ENCODE measurements around the gene OSBPL6.
"Not testable (repeated sequence)": the region's sequence is repeated elsewhere in the genome, so short reads cannot be mapped to it uniquely, and the experiment has no call there.

OSBPL6 gene

GRCh38 chr2:178404368-178404767, 210.1 kb downstream of the OSBPL6 start:
- Histone ChIP-seq H3K27me3 (ENCODE audit: control insufficient read depth in 2 of 2, insufficient read depth in 2 of 2, low read length in 2 of 2) (no peaks in the 10 kb centered on the region), H3K4me1 (ENCODE audit: control insufficient read depth in 2 of 2, insufficient read depth in 2 of 2, low read length in 2 of 2) (no peaks in the 10 kb centered on the region), H3K9me3 (ENCODE audit: control insufficient read depth in 2 of 2, low read length in 2 of 2) (no peaks in the 10 kb centered on the region), H3K9ac (ENCODE audit: low read depth in 1 of 2, low read length in 2 of 2) (no peak overlapping the region), H3K27ac (ENCODE audit: low read depth in 2 of 2, low read length in 2 of 2) (no peak overlapping the region), H3K4me3 (ENCODE audit: low read length in 2 of 2) (no peak overlapping the region), H3K36me3 (ENCODE audit: control insufficient read depth in 2 of 2, insufficient read depth in 2 of 2, low read length in 2 of 2) (no peaks in the 10 kb centered on the region)

- Histone ChIP-seq H3K27ac (ENCODE audit: low read depth in 2 of 2, low read length in 2 of 2) (no peak overlapping the region), H3K9ac (ENCODE audit: low read depth in 1 of 2, low read length in 2 of 2) (no peak overlapping the region), H3K36me3 (ENCODE audit: control insufficient read depth in 2 of 2, insufficient read depth in 2 of 2, low read length in 2 of 2) (no peaks in the 10 kb centered on the region), H3K27me3 (ENCODE audit: control insufficient read depth in 2 of 2, insufficient read depth in 2 of 2, low read length in 2 of 2) (no peaks in the 10 kb centered on the region), H3K4me1 (ENCODE audit: control insufficient read depth in 2 of 2, insufficient read depth in 2 of 2, low read length in 2 of 2) (peaks cover 0 to 3% of the 10 kb centered on the region in 2 donors), H3K4me3 (ENCODE audit: low read length in 2 of 2) (no peak overlapping the region), H3K9me3 (ENCODE audit: control insufficient read depth in 2 of 2, low read length in 2 of 2) (no peaks in the 10 kb centered on the region)
Observed at GRCh38 chr2:178409261-178409660, 214.9 kb downstream of the OSBPL6 start.

GRCh38 chr2:178412047-178412446, 217.7 kb downstream of the OSBPL6 start:
- H3K27ac ChIP-seq (ENCODE audit: low read depth in 2 of 2, low read length in 2 of 2), result no peak overlapping the region
- no peak overlapping the region for H3K4me3 ChIP-seq (ENCODE audit: low read length in 2 of 2)
- no peaks in the 10 kb centered on the region for H3K27me3 ChIP-seq (ENCODE audit: control insufficient read depth in 2 of 2, insufficient read depth in 2 of 2, low read length in 2 of 2)
- H3K4me1 ChIP-seq (ENCODE audit: control insufficient read depth in 2 of 2, insufficient read depth in 2 of 2, low read length in 2 of 2), result peaks cover 0 to 7% of the 10 kb centered on the region in 2 donors
- no peaks in the 10 kb centered on the region for H3K36me3 ChIP-seq (ENCODE audit: control insufficient read depth in 2 of 2, insufficient read depth in 2 of 2, low read length in 2 of 2)
- H3K9ac ChIP-seq (ENCODE audit: low read depth in 1 of 2, low read length in 2 of 2), result no peak overlapping the region
- H3K9me3 ChIP-seq (ENCODE audit: control insufficient read depth in 2 of 2, low read length in 2 of 2), result no peaks in the 10 kb centered on the region

- not testable (repeated sequence) for H3K9me3 ChIP-seq (ENCODE audit: control insufficient read depth in 2 of 2, low read length in 2 of 2); H3K36me3 ChIP-seq (ENCODE audit: control insufficient read depth in 2 of 2, insufficient read depth in 2 of 2, low read length in 2 of 2); H3K4me3 ChIP-seq (ENCODE audit: low read length in 2 of 2); H3K27ac ChIP-seq (ENCODE audit: low read depth in 2 of 2, low read length in 2 of 2); H3K4me1 ChIP-seq (ENCODE audit: control insufficient read depth in 2 of 2, insufficient read depth in 2 of 2, low read length in 2 of 2); H3K9ac ChIP-seq (ENCODE audit: low read depth in 1 of 2, low read length in 2 of 2); H3K27me3 ChIP-seq (ENCODE audit: control insufficient read depth in 2 of 2, insufficient read depth in 2 of 2, low read length in 2 of 2)
Observed at GRCh38 chr2:178412453-178412852, 218.1 kb downstream of the OSBPL6 start.

GRCh38 chr2:178413472-178414265, 219.4 kb downstream of the OSBPL6 start:
- Histone ChIP-seq H3K4me1 (ENCODE audit: control insufficient read depth in 2 of 2, insufficient read depth in 2 of 2, low read length in 2 of 2) (peaks cover 0 to 7% of the 10 kb centered on the region in 2 donors), H3K4me3 (ENCODE audit: low read length in 2 of 2) (peak overlapping the region; percentile 62 to 79), H3K36me3 (ENCODE audit: control insufficient read depth in 2 of 2, insufficient read depth in 2 of 2, low read length in 2 of 2) (no peaks in the 10 kb centered on the region), H3K9ac (ENCODE audit: low read depth in 1 of 2, low read length in 2 of 2) (peak overlapping the region; percentile 65 to 72), H3K9me3 (ENCODE audit: control insufficient read depth in 2 of 2, low read length in 2 of 2) (no peaks in the 10 kb centered on the region), H3K27me3 (ENCODE audit: control insufficient read depth in 2 of 2, insufficient read depth in 2 of 2, low read length in 2 of 2) (no peaks in the 10 kb centered on the region), H3K27ac (ENCODE audit: low read depth in 2 of 2, low read length in 2 of 2) (peak overlapping the region; percentile 79 to 80)

- no peaks in the 10 kb centered on the region for H3K9me3 ChIP-seq (ENCODE audit: control insufficient read depth in 2 of 2, low read length in 2 of 2)
- H3K9ac ChIP-seq (ENCODE audit: low read depth in 1 of 2, low read length in 2 of 2), result peak overlapping the region; percentile 65 to 72
- no peaks in the 10 kb centered on the region for H3K27me3 ChIP-seq (ENCODE audit: control insufficient read depth in 2 of 2, insufficient read depth in 2 of 2, low read length in 2 of 2)
- peak overlapping the region; percentile 62 to 79 for H3K4me3 ChIP-seq (ENCODE audit: low read length in 2 of 2)
- peaks cover 0 to 7% of the 10 kb centered on the region in 2 donors for H3K4me1 ChIP-seq (ENCODE audit: control insufficient read depth in 2 of 2, insufficient read depth in 2 of 2, low read length in 2 of 2)
- H3K36me3 ChIP-seq (ENCODE audit: control insufficient read depth in 2 of 2, insufficient read depth in 2 of 2, low read length in 2 of 2), result no peaks in the 10 kb centered on the region
- peak overlapping the region; percentile 79 to 80 for H3K27ac ChIP-seq (ENCODE audit: low read depth in 2 of 2, low read length in 2 of 2)
Observed at GRCh38 chr2:178414266-178415247, 220.2 kb downstream of the OSBPL6 start.

GRCh38 chr2:178415979-178416378, 221.7 kb downstream of the OSBPL6 start:
- Histone ChIP-seq H3K4me3 (ENCODE audit: low read length in 2 of 2) (no peak overlapping the region), H3K27me3 (ENCODE audit: control insufficient read depth in 2 of 2, insufficient read depth in 2 of 2, low read length in 2 of 2) (no peaks in the 10 kb centered on the region), H3K9me3 (ENCODE audit: control insufficient read depth in 2 of 2, low read length in 2 of 2) (no peaks in the 10 kb centered on the region), H3K27ac (ENCODE audit: low read depth in 2 of 2, low read length in 2 of 2) (no peak overlapping the region), H3K4me1 (ENCODE audit: control insufficient read depth in 2 of 2, insufficient read depth in 2 of 2, low read length in 2 of 2) (peaks cover 0 to 7% of the 10 kb centered on the region in 2 donors), H3K36me3 (ENCODE audit: control insufficient read depth in 2 of 2, insufficient read depth in 2 of 2, low read length in 2 of 2) (no peaks in the 10 kb centered on the region), H3K9ac (ENCODE audit: low read depth in 1 of 2, low read length in 2 of 2) (no peak overlapping the region)

- H3K4me1 ChIP-seq (ENCODE audit: control insufficient read depth in 2 of 2, insufficient read depth in 2 of 2, low read length in 2 of 2), result peaks cover 0 to 6% of the 10 kb centered on the region in 2 donors
- H3K27ac ChIP-seq (ENCODE audit: low read depth in 2 of 2, low read length in 2 of 2), result no peak overlapping the region
- H3K9me3 ChIP-seq (ENCODE audit: control insufficient read depth in 2 of 2, low read length in 2 of 2), result no peaks in the 10 kb centered on the region
- H3K9ac ChIP-seq (ENCODE audit: low read depth in 1 of 2, low read length in 2 of 2), result no peak overlapping the region
- no peaks in the 10 kb centered on the region for H3K27me3 ChIP-seq (ENCODE audit: control insufficient read depth in 2 of 2, insufficient read depth in 2 of 2, low read length in 2 of 2)
- H3K4me3 ChIP-seq (ENCODE audit: low read length in 2 of 2), result no peak overlapping the region
- no peaks in the 10 kb centered on the region for H3K36me3 ChIP-seq (ENCODE audit: control insufficient read depth in 2 of 2, insufficient read depth in 2 of 2, low read length in 2 of 2)
Observed at GRCh38 chr2:178417916-178418315, 223.6 kb downstream of the OSBPL6 start.

- Histone ChIP-seq H3K4me1 (ENCODE audit: control insufficient read depth in 2 of 2, insufficient read depth in 2 of 2, low read length in 2 of 2) (peaks cover 0 to 6% of the 10 kb centered on the region in 2 donors), H3K9ac (ENCODE audit: low read depth in 1 of 2, low read length in 2 of 2) (no peak overlapping the region), H3K27ac (ENCODE audit: low read depth in 2 of 2, low read length in 2 of 2) (no peak overlapping the region), H3K36me3 (ENCODE audit: control insufficient read depth in 2 of 2, insufficient read depth in 2 of 2, low read length in 2 of 2) (no peaks in the 10 kb centered on the region), H3K9me3 (ENCODE audit: control insufficient read depth in 2 of 2, low read length in 2 of 2) (no peaks in the 10 kb centered on the region), H3K27me3 (ENCODE audit: control insufficient read depth in 2 of 2, insufficient read depth in 2 of 2, low read length in 2 of 2) (no peaks in the 10 kb centered on the region), H3K4me3 (ENCODE audit: low read length in 2 of 2) (no peak overlapping the region)
Observed at GRCh38 chr2:178418426-178418825, 224.1 kb downstream of the OSBPL6 start.

GRCh38 chr2:178419123-178419522, 224.8 kb downstream of the OSBPL6 start:
- Histone ChIP-seq H3K9ac (ENCODE audit: low read depth in 1 of 2, low read length in 2 of 2) (no peak overlapping the region), H3K9me3 (ENCODE audit: control insufficient read depth in 2 of 2, low read length in 2 of 2) (no peaks in the 10 kb centered on the region), H3K27me3 (ENCODE audit: control insufficient read depth in 2 of 2, insufficient read depth in 2 of 2, low read length in 2 of 2) (no peaks in the 10 kb centered on the region), H3K36me3 (ENCODE audit: control insufficient read depth in 2 of 2, insufficient read depth in 2 of 2, low read length in 2 of 2) (no peaks in the 10 kb centered on the region), H3K27ac (ENCODE audit: low read depth in 2 of 2, low read length in 2 of 2) (no peak overlapping the region), H3K4me1 (ENCODE audit: control insufficient read depth in 2 of 2, insufficient read depth in 2 of 2, low read length in 2 of 2) (peaks cover 0 to 6% of the 10 kb centered on the region in 2 donors), H3K4me3 (ENCODE audit: low read length in 2 of 2) (no peak overlapping the region)

All from mucosa of rectum (tissue), 2 donors.